Measurements from ENCODE around the gene ATN1. TPM values are rescaled to one million over a fixed set of nuclear protein-coding genes. Genes with fewer than 3 reads are reported as not detected.

The ATN1 gene
- total RNA-seq, 1 experiment from 2014 or later: 126 TPM

- POLR2A ChIA-PET: interaction anchor here (0.6 to 9.3 kb wide), 9 partner anchors 12 to 906 kb away, joined by 3 to 237 read pairs (median 5); partner anchors contain the start of genes C12orf57, LPCAT3, RNU7-1 and SPSB2
- DNase-seq: peak; percentile 99
- H3K9me3 ChIP-seq: no peaks in the 10 kb centered on the region
- H3K9me3 Mint-ChIP-seq (ENCODE audit: unreplicated experiment): no peaks in the 10 kb centered on the region
- H3K36me3 Mint-ChIP-seq (ENCODE audit: insufficient read depth, unreplicated experiment): peaks cover 67% of the 10 kb centered on the region
- no peaks in the 10 kb centered on the region for H3K27me3 Mint-ChIP-seq (ENCODE audit: insufficient read depth, unreplicated experiment)
- no TSS peak for BruUV-seq (replicated peaks)
- H3K4me1 Mint-ChIP-seq (ENCODE audit: low read depth, unreplicated experiment): peaks cover 28% of the 10 kb centered on the region
- peaks cover 35% of the 10 kb centered on the region for H3K4me1 ChIP-seq
- intact Hi-C loops (cut with micrococcal nuclease; ENCODE audit: unreplicated experiment): loop anchor here (1.0 to 5.0 kb wide), 3 partner anchors 72 to 146 kb away; partner anchors contain the start of genes C1R and C1RL
- H3K36me3 ChIP-seq (ENCODE audit: control insufficient read depth, insufficient read depth, low read length): peaks cover 13% of the 10 kb centered on the region
- peak in 1 of 2 experiments; percentile 33 for TF ChIP-seq CTCF (IDR thresholded peaks at IDR 0.05; ENCODE audit: insufficient read depth in 1 of 2, low read depth in 1 of 2, low read length in 1 of 2, severe bottlenecking in 1 of 2, unreplicated experiment in 1 of 2)
- peak overlapping the region; percentile 93 for H3K27ac Mint-ChIP-seq (ENCODE audit: unreplicated experiment)
- H3K4me3 Mint-ChIP-seq (ENCODE audit: unreplicated experiment): peak overlapping the region; percentile 81
- H3K4me3 ChIP-seq (ENCODE audit: low read depth, low read length): peak overlapping the region; percentile 64
- CTCF ChIA-PET: interaction anchor here (0.8 to 8.6 kb wide), 11 partner anchors 11 to 145 kb away, joined by 3 to 241 read pairs (median 7); partner anchors contain the start of genes C12orf57, C1RL, LPCAT3 and RNU7-1
- H3K27me3 ChIP-seq (replicated peaks; ENCODE audit: control insufficient read depth, insufficient read depth, low read length): no peaks in the 10 kb centered on the region
Measured at GRCh38 chr12:6963016-6963731, 35.4 kb downstream of the ATN1 start.

- no peaks in the 10 kb centered on the region for H3K9me3 Mint-ChIP-seq (ENCODE audit: unreplicated experiment)
- peak overlapping the region; percentile 93 for H3K27ac Mint-ChIP-seq (ENCODE audit: unreplicated experiment)
- BruUV-seq (replicated peaks): no TSS peak
- intact Hi-C loops (cut with micrococcal nuclease; ENCODE audit: unreplicated experiment): loop anchor here (1.0 to 5.0 kb wide), 3 partner anchors 73 to 145 kb away; partner anchors contain the start of genes C1R and C1RL
- H3K27me3 Mint-ChIP-seq (ENCODE audit: insufficient read depth, unreplicated experiment): no peaks in the 10 kb centered on the region
- ChIA-PET POLR2A (interaction anchor here (0.9 to 9.3 kb wide), 5 partner anchors 12 to 111 kb away, joined by 3 to 237 read pairs (median 5); partner anchors contain the start of genes C12orf57 and RNU7-1), CTCF (interaction anchor here (0.6 to 8.6 kb wide), 15 partner anchors 12 to 250 kb away, joined by 3 to 241 read pairs (median 4); partner anchors contain the start of genes C12orf57, C1RL, CDCA3 and RNU7-1)
- H3K36me3 Mint-ChIP-seq (ENCODE audit: insufficient read depth, unreplicated experiment): peaks cover 75% of the 10 kb centered on the region
- no peaks in the 10 kb centered on the region for H3K9me3 ChIP-seq
- H3K4me3 ChIP-seq (ENCODE audit: low read depth, low read length): peak overlapping the region; percentile 64
- peaks cover 39% of the 10 kb centered on the region for H3K4me1 ChIP-seq
- H3K27me3 ChIP-seq (replicated peaks; ENCODE audit: control insufficient read depth, insufficient read depth, low read length): no peaks in the 10 kb centered on the region
- no peak for TF ChIP-seq CTCF (IDR thresholded peaks at IDR 0.05; ENCODE audit: insufficient read depth in 1 of 2, low read depth in 1 of 2, low read length in 1 of 2, severe bottlenecking in 1 of 2, unreplicated experiment in 1 of 2)
- H3K4me1 Mint-ChIP-seq (ENCODE audit: low read depth, unreplicated experiment): peaks cover 32% of the 10 kb centered on the region
- DNase-seq: peak in 1 of 2 experiments; percentile 63
- H3K4me3 Mint-ChIP-seq (ENCODE audit: unreplicated experiment): peak overlapping the region; percentile 81
- peaks cover 19% of the 10 kb centered on the region for H3K36me3 ChIP-seq (ENCODE audit: control insufficient read depth, insufficient read depth, low read length)
Measured at GRCh38 chr12:6963791-6964413, 36.1 kb downstream of the ATN1 start.

- Histone ChIP-seq H3K36me3 (ENCODE audit: control insufficient read depth, insufficient read depth, low read length) (peaks cover 19% of the 10 kb centered on the region), H3K9me3 (no peaks in the 10 kb centered on the region), H3K4me3 (ENCODE audit: low read depth, low read length) (peak overlapping the region; percentile 64), H3K4me1 (peaks cover 39% of the 10 kb centered on the region), H3K27me3 (replicated peaks; ENCODE audit: control insufficient read depth, insufficient read depth, low read length) (no peaks in the 10 kb centered on the region)
- TF ChIP-seq CTCF (IDR thresholded peaks at IDR 0.05; ENCODE audit: insufficient read depth in 1 of 2, low read depth in 1 of 2, low read length in 1 of 2, severe bottlenecking in 1 of 2, unreplicated experiment in 1 of 2): no peak
- Mint-ChIP-seq H3K27ac (ENCODE audit: unreplicated experiment) (peak overlapping the region; percentile 93), H3K4me3 (ENCODE audit: unreplicated experiment) (peak overlapping the region; percentile 81), H3K9me3 (ENCODE audit: unreplicated experiment) (no peaks in the 10 kb centered on the region), H3K27me3 (ENCODE audit: insufficient read depth, unreplicated experiment) (no peaks in the 10 kb centered on the region), H3K36me3 (ENCODE audit: insufficient read depth, unreplicated experiment) (peaks cover 82% of the 10 kb centered on the region), H3K4me1 (ENCODE audit: low read depth, unreplicated experiment) (peaks cover 37% of the 10 kb centered on the region)
- DNase-seq: no peak
- no TSS peak for BruUV-seq (replicated peaks)
- POLR2A ChIA-PET: interaction anchor here (1.1 to 9.3 kb wide), 4 partner anchors 11 to 112 kb away, joined by 3 to 237 read pairs (median 7); partner anchors contain the start of genes C12orf57 and RNU7-1
- intact Hi-C loops (cut with micrococcal nuclease; ENCODE audit: unreplicated experiment): loop anchor here (5.0 kb wide), 1 partner anchor 128 kb away; the partner anchor contains the start of gene C1R
- CTCF ChIA-PET: interaction anchor here (0.5 to 8.6 kb wide), 19 partner anchors 12 to 431 kb away, joined by 3 to 241 read pairs (median 4); partner anchors contain the start of genes C12orf57, C1RL, CDCA3 and GAPDH
Measured at GRCh38 chr12:6964605-6965025, 36.9 kb downstream of the ATN1 start.
